HepG2 (cell line): ENCODE data around the gene GAR1. TPM values are rescaled to one million over a fixed set of nuclear protein-coding genes. Genes with fewer than 3 reads are reported as not detected.

Source experiments
- AKAP8 ChIP-seq: sonication (generic); formaldehyde crosslinking; IDR thresholded peaks from 2 replicates; pipeline ENCODE4 v1.5.1; 2020; ENCODE audit warnings: mild to moderate bottlenecking, missing genetic modification reagents
- ATF7-NPFF ChIP-seq: sonication (generic); formaldehyde crosslinking; IDR thresholded peaks from 2 replicates; pipeline ENCODE4 v1.8.1; 2023; ENCODE audit warnings: mild to moderate bottlenecking, low read depth, missing genetic modification reagents, moderate library complexity
- CEBPB ChIP-seq: IDR thresholded peaks from 2 replicates; pipeline ENCODE4 v1.6.1; 2011; ENCODE audit warnings: low read depth, low read length, improper control_type of control experiment, borderline replicate concordance
- CHD4 ChIP-seq: fragments of 200-600 bp; sonication (generic); IDR thresholded peaks from 2 replicates; pipeline ENCODE4 v1.7.0; 2017; ENCODE audit warnings: mild to moderate bottlenecking, low read length, borderline replicate concordance
- FLYWCH1 ChIP-seq: sonication (generic); formaldehyde crosslinking; IDR thresholded peaks from 2 replicates; pipeline ENCODE4 v1.8.1; 2023; ENCODE audit warnings: mild to moderate bottlenecking, missing genetic modification reagents
- GABPB1 ChIP-seq: IDR thresholded peaks from 2 replicates; pipeline ENCODE4 v1.6.1; 2016; ENCODE audit warnings: mild to moderate bottlenecking, missing genetic modification reagents, moderate library complexity, missing compliant biosample characterization
- HNRNPL ChIP-seq: fragments of 200-400 bp; formaldehyde crosslinking; IDR thresholded peaks from 2 replicates; pipeline ENCODE4 v1.6.1; 2017; ENCODE audit warnings: mild to moderate bottlenecking, low read depth, low read length
- HOXD1 ChIP-seq: sonication (generic); formaldehyde crosslinking; IDR thresholded peaks from 2 replicates; pipeline ENCODE4 v1.5.0; 2020; ENCODE audit warnings: missing genetic modification reagents
- MAX ChIP-seq: IDR thresholded peaks from 2 replicates; pipeline ENCODE4 v1.6.1; 2012; ENCODE audit warnings: inconsistent platforms
- MED1 ChIP-seq: sonication (generic); formaldehyde crosslinking; IDR thresholded peaks from 2 replicates; pipeline ENCODE4 v1.4.0; 2020; ENCODE audit warnings: missing genetic modification reagents
- NCOR1 ChIP-seq: fragments of 200-600 bp; sonication (generic); IDR thresholded peaks from 2 replicates; pipeline ENCODE4 v1.7.0; 2017; ENCODE audit warnings: antibody characterized with exemption, low read length, borderline replicate concordance
- NKX3-1 ChIP-seq: sonication (generic); formaldehyde crosslinking; IDR thresholded peaks from 2 replicates; pipeline ENCODE4 v1.5.0; 2020; ENCODE audit warnings: missing genetic modification reagents
- PAX8 ChIP-seq: sonication (generic); formaldehyde crosslinking; IDR thresholded peaks from 2 replicates; pipeline ENCODE4 v1.8.0; 2022; ENCODE audit warnings: mild to moderate bottlenecking, missing genetic modification reagents, borderline replicate concordance
- POLR2G ChIP-seq: fragments of 200-400 bp; formaldehyde crosslinking; IDR thresholded peaks from 2 replicates; pipeline ENCODE4 v1.6.1; 2018; ENCODE audit warnings: mild to moderate bottlenecking, low read depth, low read length, moderate library complexity
- THAP9 ChIP-seq: sonication (generic); formaldehyde crosslinking; IDR thresholded peaks from 2 replicates; pipeline ENCODE4; 2020; ENCODE audit warnings: missing genetic modification reagents, mild to moderate bottlenecking, borderline replicate concordance
- U2AF2 ChIP-seq: fragments of 200-400 bp; formaldehyde crosslinking; IDR thresholded peaks from 2 replicates; pipeline ENCODE4 v1.6.1; 2017; ENCODE audit warnings: low read depth, mild to moderate bottlenecking, low read length
- ZBTB26 ChIP-seq: IDR thresholded peaks from 2 replicates; pipeline ENCODE4 v1.6.1; 2016; ENCODE audit warnings: missing compliant biosample characterization, missing genetic modification reagents, borderline replicate concordance
- ZNF343 ChIP-seq: sonication (generic); formaldehyde crosslinking; IDR thresholded peaks from 2 replicates; pipeline ENCODE4 v1.4.0; 2020; ENCODE audit warnings: mild to moderate bottlenecking, missing genetic modification reagents
- ZNF441 ChIP-seq: sonication (generic); formaldehyde crosslinking; IDR thresholded peaks from 2 replicates; pipeline ENCODE4 v1.7.0; 2021; ENCODE audit warnings: missing genetic modification reagents, borderline replicate concordance
- ZNF563 ChIP-seq: sonication (generic); formaldehyde crosslinking; IDR thresholded peaks from 2 replicates; pipeline ENCODE4 v1.8.0; 2022; ENCODE audit warnings: mild to moderate bottlenecking, moderate library complexity, missing genetic modification reagents
- ZNF570 ChIP-seq: sonication (generic); formaldehyde crosslinking; IDR thresholded peaks from 2 replicates; pipeline ENCODE4 v1.4.0; 2020; ENCODE audit warnings: mild to moderate bottlenecking, missing genetic modification reagents, borderline replicate concordance
- ZNF576 ChIP-seq: sonication (generic); formaldehyde crosslinking; IDR thresholded peaks from 2 replicates; pipeline ENCODE4 v1.4.0; 2020; ENCODE audit warnings: mild to moderate bottlenecking, missing genetic modification reagents
- ZNF597 ChIP-seq: sonication (generic); formaldehyde crosslinking; IDR thresholded peaks from 2 replicates; pipeline ENCODE4 v1.5.0; 2020; ENCODE audit warnings: missing genetic modification reagents
- ZSCAN9 ChIP-seq: IDR thresholded peaks from 2 replicates; pipeline ENCODE4 v1.6.1; 2016; ENCODE audit warnings: borderline replicate concordance
- polyA plus RNA-seq, 8 experiments: library from polyadenylated mRNA; depleted of rRNA in 3 of 8; stranded (reverse) in 7 of 8; unstranded in 1 of 8; fragments of >200 nt; fragmentation: Illumina TruSeq in 4 of 8; extraction: Trizol in 4 of 8; gene quantifications; 2 replicates each; pipeline versions ENCODE4 v1.2.1 to v1.2.3, GENCODE V29; 2011 to 2016; ENCODE audit warnings: low read depth in 4 of 8, missing spikeins in 1 of 8, mixed read lengths in 1 of 8; ENCODE audit not compliant: insufficient read depth in 1 of 8
- total RNA-seq, 5 experiments: library from RNA; depleted of rRNA; stranded (reverse); fragments of >200 nt; fragmentation: Illumina TruSeq; extraction: Trizol; gene quantifications; 2 replicates each; pipeline ENCODE4 v1.2.3, GENCODE V29; 2016; ENCODE audit warnings: low read depth in 1 of 5

The GAR1 gene
- total and polyA plus RNA-seq, 2 of the 13 experiments (the other 11 are each of a cell fraction or from before 2014, with no cell fraction given): 11.3 to 11.4 TPM

DNA sequence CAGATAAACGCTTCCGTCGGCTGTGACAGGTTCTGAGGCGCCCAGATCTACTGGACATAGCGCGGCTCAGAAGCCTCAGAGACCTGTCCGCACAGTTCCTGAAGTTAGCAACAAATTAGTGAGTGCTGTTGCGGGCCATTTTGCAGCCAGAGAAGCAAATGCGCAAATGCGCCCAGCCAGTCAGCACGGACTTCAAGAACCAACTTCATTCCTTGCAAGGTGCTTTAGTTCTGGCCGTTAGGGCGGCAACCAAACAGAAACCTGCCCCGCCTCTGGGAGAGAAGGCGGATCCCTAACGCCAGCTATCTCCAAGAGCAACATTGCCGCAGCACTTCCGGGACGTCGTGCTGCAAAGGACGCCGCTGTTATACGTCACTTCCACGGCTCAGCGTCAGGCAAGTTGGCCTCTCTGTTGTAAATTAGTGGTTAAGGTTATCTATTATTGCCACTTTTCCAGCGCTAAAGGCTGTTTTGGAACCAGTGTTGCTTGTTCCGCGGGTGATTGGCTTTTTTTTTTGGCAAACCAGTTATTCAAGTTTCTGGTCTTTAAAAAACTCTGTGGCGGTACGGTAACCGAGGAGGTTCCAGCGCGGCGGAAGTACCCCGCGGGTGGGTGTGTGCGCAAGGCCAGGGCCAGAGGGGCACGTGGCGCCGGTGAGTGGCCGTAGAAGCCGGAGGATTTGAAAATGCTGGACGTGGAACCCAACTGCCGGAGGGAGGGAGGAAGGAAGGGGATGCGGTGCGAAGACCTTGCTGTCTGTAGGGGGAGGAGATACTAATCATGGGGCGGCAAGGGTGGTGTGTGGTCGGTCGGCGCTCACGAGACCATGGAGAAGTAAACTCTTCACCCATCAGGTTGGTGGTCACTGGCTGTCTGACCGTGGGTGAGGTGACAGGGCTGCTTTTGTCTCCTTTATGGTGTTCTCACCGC, at the start of gene GAR1 (continued):
- TF ChIP-seq ZBTB26: no peak; the same call in 1 of the 2 replicates
- TF ChIP-seq ATF7-NPFF (CRISPR knock-in tag): no peak; the same call in 1 of the 2 replicates
- TF ChIP-seq THAP9 (CRISPR knock-in tag): peak; percentile 84; the same call in 1 of the 2 replicates
- no peak for TF ChIP-seq ZNF343 (CRISPR knock-in tag)
- 0 out of 2 replicates have a peak, but pooled peaks have one; percentile 25 for TF ChIP-seq FLYWCH1
- no peak for TF ChIP-seq ZNF570
- no peak for TF ChIP-seq CHD4
- TF ChIP-seq NCOR1: peak; percentile 49; the same call in 1 of the 2 replicates
- no peak for TF ChIP-seq CEBPB
- TF ChIP-seq POLR2G: peak; percentile 76
- peak; percentile 41; the same call in 1 of the 2 replicates for TF ChIP-seq MED1
- TF ChIP-seq ZNF597 (CRISPR knock-in tag): no peak
- no peak for TF ChIP-seq HOXD1
- no peak for TF ChIP-seq AKAP8 (CRISPR knock-in tag)
- TF ChIP-seq PAX8 (CRISPR knock-in tag): no peak
- TF ChIP-seq HNRNPL: no peak
- TF ChIP-seq ZNF576 (CRISPR knock-in tag): peak; percentile 79; the same call in 1 of the 2 replicates
- TF ChIP-seq ZSCAN9 (CRISPR knock-in tag): no peak
- peak; percentile 46 for TF ChIP-seq ZNF441 (CRISPR knock-in tag)
- peak; percentile 96 for TF ChIP-seq GABPB1 (CRISPR knock-in tag)
- TF ChIP-seq NKX3-1 (CRISPR knock-in tag): no peak
- TF ChIP-seq U2AF2: 0 out of 2 replicates have a peak, but pooled peaks have one; percentile 27
- TF ChIP-seq MAX: peak; percentile 99
- peak; percentile 62; the same call in 1 of the 2 replicates for TF ChIP-seq ZNF563 (CRISPR knock-in tag)
